OCI-LY7 (cell line): ENCODE results near the gene C6orf89. TPM values are rescaled to one million over a fixed set of nuclear protein-coding genes. Genes with fewer than 3 reads are reported as not detected.
"Not testable (repeated sequence)": the region's sequence is repeated elsewhere in the genome, so short reads cannot be mapped to it uniquely, and the experiment has no call there.

Experiments used
- BruUV-seq: library from RNA; stranded (reverse); fragments of 400-500 nt; replicated peaks from 2 replicates; lab custom pipeline; 2021; lab: Mats Ljungman, UMichigan
- CTCF ChIA-PET: fragments of 300-600 bp; sonication (Branson Sonifier 250); formaldehyde crosslinking; loops from one replicate; lab custom pipeline; 2022; ENCODE audit warnings: antibody characterized with exemption; ENCODE audit not compliant: unreplicated experiment; lab: Charles Lee
- POLR2A ChIA-PET: fragments of 300-600 bp; sonication (Branson Sonifier 250); formaldehyde crosslinking; loops from one replicate; lab custom pipeline; 2022; ENCODE audit warnings: antibody characterized with exemption; lab: Charles Lee
- DNase-seq: peaks from one replicate; pipeline ENCODE4 v3.0.0-alpha.2; 2015; ENCODE audit warnings: low spot score
- H2AFZ ChIP-seq: fragments of 200-600 bp; sonication (generic), shearing (Covaris generic); 2 replicates; pipeline ENCODE4 v1.6.1; 2014; ENCODE audit warnings: mild to moderate bottlenecking, antibody characterized with exemption, low read length, moderate library complexity
- H3K27ac ChIP-seq: fragments of 200-600 bp; sonication (generic); 2 replicates; pipeline ENCODE4 v1.5.1; 2014; ENCODE audit warnings: mixed run types, low read depth, mild to moderate bottlenecking, moderate library complexity, low read length, inconsistent platforms; ENCODE audit not compliant: poor library complexity, severe bottlenecking
- H3K36me3 ChIP-seq: fragments of 200-600 bp; sonication (generic); 2 replicates; pipeline ENCODE4 v1.6.1; 2014; ENCODE audit warnings: mild to moderate bottlenecking, antibody characterized with exemption, low read length, moderate library complexity, mixed read lengths; ENCODE audit not compliant: insufficient read depth
- H3K4me1 ChIP-seq: fragments of 200-600 bp; sonication (generic); 2 replicates; pipeline ENCODE4 v1.5.1; 2014; ENCODE audit warnings: mild to moderate bottlenecking, low read length; ENCODE audit not compliant: insufficient read depth, poor library complexity, severe bottlenecking
- H3K4me2 ChIP-seq: fragments of 200-600 bp; sonication (generic); 2 replicates; pipeline ENCODE4 v1.6.1; 2014; ENCODE audit warnings: mild to moderate bottlenecking, low read length
- H3K4me3 ChIP-seq: fragments of 200-600 bp; sonication (generic); 2 replicates; pipeline ENCODE4 v1.5.1; 2014; ENCODE audit warnings: mild to moderate bottlenecking, low read depth, low read length; ENCODE audit not compliant: poor library complexity, severe bottlenecking
- H3K79me2 ChIP-seq: fragments of 200-600 bp; sonication (generic); 2 replicates; pipeline ENCODE4 v1.6.1; 2016; ENCODE audit warnings: low read depth, mild to moderate bottlenecking, low read length, moderate library complexity, mixed read lengths; ENCODE audit not compliant: insufficient read depth
- H3K9me2 ChIP-seq: fragments of 200-600 bp; sonication (generic); 2 replicates; pipeline ENCODE4 v1.6.1; 2016; ENCODE audit warnings: mild to moderate bottlenecking, low read length, mixed read lengths; ENCODE audit not compliant: insufficient read depth
- H3K9me3 ChIP-seq: fragments of 200-600 bp; sonication (generic); 2 replicates; pipeline ENCODE4 v1.6.1; 2014; ENCODE audit warnings: mild to moderate bottlenecking, mixed run types, low read length, mixed read lengths
- H4K20me1 ChIP-seq: fragments of 200-600 bp; sonication (generic); 2 replicates; pipeline ENCODE4 v1.6.1; 2014; ENCODE audit warnings: mild to moderate bottlenecking, antibody characterized with exemption, low read length, moderate library complexity, mixed read lengths; ENCODE audit not compliant: insufficient read depth
- EZH2phosphoT487 ChIP-seq: fragments of 200-600 bp; sonication (generic); IDR thresholded peaks from 2 replicates; pipeline ENCODE4 v1.6.1; 2018; ENCODE audit warnings: low read depth, borderline replicate concordance, mild to moderate bottlenecking, mixed run types, antibody characterized with exemption, low read length, moderate library complexity, mixed read lengths
- intact Hi-C: fragments of 100-400 bp; cut with micrococcal nuclease; formaldehyde crosslinking; loops from one replicate; pipeline ENCODE4 v1.10.0; 2022; ENCODE audit not compliant: unreplicated experiment
- total RNA-seq, 2 experiments: library from RNA; depleted of rRNA in 1 of 2; stranded (reverse); fragments of >200 nt in 1 of 2; shearing (Covaris generic) in 1 of 2; gene quantifications; 2 replicates each; pipeline ENCODE4 v1.2.3, GENCODE V29; 2014 to 2022
- TF ChIP-seq, protein P1 (sequence below): fragments of 200-600 bp; sonication (generic); conservative IDR thresholded peaks from 2 replicates; pipeline ENCODE4 v1.5.1; 2014; ENCODE audit warnings: mild to moderate bottlenecking, antibody characterized with exemption, low read length, moderate library complexity, mixed read lengths

The C6orf89 gene
- total RNA-seq, 2 experiments from 2014 or later = 20.1 to 25.7 TPM

DNA sequence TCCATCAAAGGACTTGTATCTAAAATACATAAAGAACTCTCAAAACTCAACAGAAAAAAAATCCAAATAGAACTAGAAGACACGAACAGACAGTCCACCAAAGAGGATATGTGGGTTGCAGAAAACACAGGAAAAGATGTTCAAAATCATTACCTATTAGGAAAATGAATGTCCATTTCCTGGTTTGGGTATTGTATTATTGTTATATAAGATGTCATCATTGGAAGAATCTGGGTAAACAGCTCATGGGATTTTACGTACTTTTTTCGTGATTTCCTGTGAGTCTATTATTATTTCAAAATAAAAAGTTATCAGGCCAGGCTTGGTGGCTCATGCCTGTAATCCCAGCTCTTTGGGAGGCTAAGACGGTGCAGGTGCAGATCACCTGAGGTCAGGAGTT, 59.5 kb downstream of the C6orf89 start:
- intact Hi-C loops = no loop called here
- no TSS peak for BruUV-seq
- CTCF ChIA-PET = no interaction called here
- H3K27ac ChIP-seq = no peak overlapping the region
- TF ChIP-seq EZH2phosphoT487 = no peak
- TF ChIP-seq, protein P1, sequence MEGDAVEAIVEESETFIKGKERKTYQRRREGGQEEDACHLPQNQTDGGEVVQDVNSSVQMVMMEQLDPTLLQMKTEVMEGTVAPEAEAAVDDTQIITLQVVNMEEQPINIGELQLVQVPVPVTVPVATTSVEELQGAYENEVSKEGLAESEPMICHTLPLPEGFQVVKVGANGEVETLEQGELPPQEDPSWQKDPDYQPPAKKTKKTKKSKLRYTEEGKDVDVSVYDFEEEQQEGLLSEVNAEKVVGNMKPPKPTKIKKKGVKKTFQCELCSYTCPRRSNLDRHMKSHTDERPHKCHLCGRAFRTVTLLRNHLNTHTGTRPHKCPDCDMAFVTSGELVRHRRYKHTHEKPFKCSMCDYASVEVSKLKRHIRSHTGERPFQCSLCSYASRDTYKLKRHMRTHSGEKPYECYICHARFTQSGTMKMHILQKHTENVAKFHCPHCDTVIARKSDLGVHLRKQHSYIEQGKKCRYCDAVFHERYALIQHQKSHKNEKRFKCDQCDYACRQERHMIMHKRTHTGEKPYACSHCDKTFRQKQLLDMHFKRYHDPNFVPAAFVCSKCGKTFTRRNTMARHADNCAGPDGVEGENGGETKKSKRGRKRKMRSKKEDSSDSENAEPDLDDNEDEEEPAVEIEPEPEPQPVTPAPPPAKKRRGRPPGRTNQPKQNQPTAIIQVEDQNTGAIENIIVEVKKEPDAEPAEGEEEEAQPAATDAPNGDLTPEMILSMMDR = no peak
- no peak overlapping the region for H3K4me3 ChIP-seq
- no peaks in the 10 kb centered on the region for H4K20me1 ChIP-seq
- no peaks in the 10 kb centered on the region for H3K9me2 ChIP-seq
- no peak overlapping the region for H3K4me2 ChIP-seq
- H3K36me3 ChIP-seq = no peaks in the 10 kb centered on the region
- POLR2A ChIA-PET = interaction anchor here (0.6 kb wide), 1 partner anchor 640 kb away, joined by 4 read pairs; no protein-coding TSS in a partner anchor
- no peaks in the 10 kb centered on the region for H3K9me3 ChIP-seq
- no peaks in the 10 kb centered on the region for H3K79me2 ChIP-seq
- H3K4me1 ChIP-seq = no peaks in the 10 kb centered on the region
- DNase-seq = no peak
- no peak overlapping the region for H2AFZ ChIP-seq

DNA sequence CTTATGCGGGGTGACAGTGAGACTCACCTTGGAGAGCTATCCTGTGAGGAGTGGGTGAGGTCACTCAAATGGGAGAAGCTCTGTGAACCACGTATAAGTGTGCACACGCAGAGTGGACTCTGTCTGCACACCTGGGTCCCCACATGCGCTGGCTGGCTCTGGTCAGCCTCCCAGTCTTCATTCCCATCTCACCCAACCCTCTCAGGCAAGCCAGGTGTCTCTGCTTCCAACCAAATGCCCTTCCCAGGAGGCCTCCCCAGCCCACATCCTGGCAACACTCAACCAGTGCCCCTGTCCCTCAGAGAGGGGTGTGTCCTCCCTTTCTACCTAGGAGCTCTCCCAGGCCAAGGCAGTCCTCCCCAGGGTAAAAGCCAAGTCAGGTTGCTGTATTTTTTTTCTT, 60.8 kb downstream of the C6orf89 start:
- Histone ChIP-seq H3K27ac (no peak overlapping the region), H3K79me2 (no peaks in the 10 kb centered on the region), H3K9me3 (no peaks in the 10 kb centered on the region), H3K36me3 (no peaks in the 10 kb centered on the region), H4K20me1 (no peaks in the 10 kb centered on the region), H3K4me3 (no peak overlapping the region), H3K4me1 (no peaks in the 10 kb centered on the region), H3K4me2 (no peak overlapping the region), H2AFZ (no peak overlapping the region), H3K9me2 (no peaks in the 10 kb centered on the region)
- intact Hi-C loops = no loop called here
- TF ChIP-seq, protein P1 = no peak
- no peak for TF ChIP-seq EZH2phosphoT487
- no peak for DNase-seq
- ChIA-PET CTCF (no interaction called here), POLR2A (no interaction called here)
- BruUV-seq = no TSS peak

DNA sequence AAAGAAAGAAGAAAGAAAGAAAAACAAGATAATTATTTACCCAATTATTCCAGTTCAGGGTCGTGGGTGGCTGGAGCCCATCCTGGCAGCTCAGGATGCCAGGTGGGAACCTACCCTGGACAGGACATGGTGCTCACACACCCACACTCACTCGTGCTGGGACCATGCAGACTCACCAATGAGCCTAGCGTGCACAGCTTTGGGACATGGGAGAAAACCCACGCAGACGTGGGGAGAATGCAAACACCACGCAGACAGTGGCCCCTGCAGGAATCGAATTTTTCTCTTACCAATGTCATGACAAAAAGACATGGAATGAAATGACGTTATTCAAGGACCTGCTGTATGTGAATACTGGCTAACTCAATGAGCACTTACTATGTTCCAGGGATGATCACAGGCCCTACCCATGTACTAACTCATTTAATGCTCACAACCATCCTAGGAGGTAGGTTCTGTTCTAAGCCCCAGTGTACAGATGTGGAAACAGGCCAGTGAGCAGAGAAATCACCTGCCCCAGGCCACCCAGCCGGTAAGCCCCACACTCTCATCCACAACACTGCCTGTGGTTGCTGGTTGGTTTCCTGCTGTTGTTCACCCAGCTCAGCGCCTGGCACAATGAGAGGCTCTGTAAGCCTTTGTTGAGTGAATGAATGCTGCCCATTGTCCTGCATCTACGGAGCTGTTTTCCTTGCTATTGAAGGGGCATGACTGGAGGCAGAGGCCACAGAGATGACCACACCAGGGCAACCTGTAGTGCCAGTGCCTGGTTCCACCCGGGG, 62.0 kb downstream of the C6orf89 start:
- no peak for TF ChIP-seq EZH2phosphoT487
- TF ChIP-seq, protein P1 = no peak
- DNase-seq = no peak
- Histone ChIP-seq H3K36me3 (no peaks in the 10 kb centered on the region), H3K79me2 (no peaks in the 10 kb centered on the region), H3K27ac (no peak overlapping the region), H3K4me1 (no peaks in the 10 kb centered on the region), H3K9me3 (no peaks in the 10 kb centered on the region), H3K4me3 (no peak overlapping the region), H4K20me1 (no peaks in the 10 kb centered on the region), H2AFZ (no peak overlapping the region), H3K9me2 (no peaks in the 10 kb centered on the region), H3K4me2 (no peak overlapping the region)
- POLR2A ChIA-PET = no interaction called here
- intact Hi-C loops = no loop called here
- BruUV-seq = no TSS peak
- CTCF ChIA-PET = interaction anchor here (0.6 kb wide), 1 partner anchor 109 kb away, joined by 3 read pairs; no protein-coding TSS in a partner anchor

DNA sequence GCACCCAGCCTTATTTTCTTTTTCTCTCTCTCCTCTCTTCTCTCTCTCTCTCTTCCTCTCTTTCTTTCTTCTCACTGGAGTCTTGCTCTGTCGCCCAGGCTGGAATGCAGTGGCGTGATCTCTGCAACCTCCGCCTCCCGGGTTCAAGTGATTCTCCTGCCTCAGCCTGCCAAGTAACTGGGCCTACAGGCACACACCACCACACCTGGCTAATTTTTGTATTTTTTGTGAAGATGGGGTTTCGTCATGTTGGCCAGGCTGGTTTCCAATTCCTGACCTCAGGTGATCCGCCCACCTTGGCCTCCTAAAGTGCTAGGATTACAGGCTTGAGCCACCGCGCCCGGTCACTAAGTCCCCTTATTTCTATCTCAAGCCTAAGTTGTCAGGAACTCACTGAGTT, 63.3 kb downstream of the C6orf89 start:
- DNase-seq, H3K4me2 ChIP-seq, CTCF ChIA-PET, H3K9me3 ChIP-seq, POLR2A ChIA-PET, H3K79me2 ChIP-seq, H2AFZ ChIP-seq, H3K9me2 ChIP-seq, H3K27ac ChIP-seq, H3K36me3 ChIP-seq, H3K4me3 ChIP-seq, H4K20me1 ChIP-seq, intact Hi-C loops, BruUV-seq, H3K4me1 ChIP-seq: not testable (repeated sequence)
